ENCODE measurements around the gene CEACAM7.
"Not testable (repeated sequence)": the region's sequence is repeated elsewhere in the genome, so short reads cannot be mapped to it uniquely, and the experiment has no call there.

CEACAM7 gene

GRCh38 chr19:41714598-41714997, 26.5 kb upstream of the CEACAM7 start:
- TF ChIP-seq, protein P1, sequence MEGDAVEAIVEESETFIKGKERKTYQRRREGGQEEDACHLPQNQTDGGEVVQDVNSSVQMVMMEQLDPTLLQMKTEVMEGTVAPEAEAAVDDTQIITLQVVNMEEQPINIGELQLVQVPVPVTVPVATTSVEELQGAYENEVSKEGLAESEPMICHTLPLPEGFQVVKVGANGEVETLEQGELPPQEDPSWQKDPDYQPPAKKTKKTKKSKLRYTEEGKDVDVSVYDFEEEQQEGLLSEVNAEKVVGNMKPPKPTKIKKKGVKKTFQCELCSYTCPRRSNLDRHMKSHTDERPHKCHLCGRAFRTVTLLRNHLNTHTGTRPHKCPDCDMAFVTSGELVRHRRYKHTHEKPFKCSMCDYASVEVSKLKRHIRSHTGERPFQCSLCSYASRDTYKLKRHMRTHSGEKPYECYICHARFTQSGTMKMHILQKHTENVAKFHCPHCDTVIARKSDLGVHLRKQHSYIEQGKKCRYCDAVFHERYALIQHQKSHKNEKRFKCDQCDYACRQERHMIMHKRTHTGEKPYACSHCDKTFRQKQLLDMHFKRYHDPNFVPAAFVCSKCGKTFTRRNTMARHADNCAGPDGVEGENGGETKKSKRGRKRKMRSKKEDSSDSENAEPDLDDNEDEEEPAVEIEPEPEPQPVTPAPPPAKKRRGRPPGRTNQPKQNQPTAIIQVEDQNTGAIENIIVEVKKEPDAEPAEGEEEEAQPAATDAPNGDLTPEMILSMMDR (IDR thresholded peaks at IDR 0.05; ENCODE audit: low read depth, low read length) = no peak
- no peak overlapping the region for H3K4me3 ChIP-seq (replicated peaks in 1 of 2; ENCODE audit: low read depth in 2 of 2, low read length in 2 of 2)
- no peak for DNase-seq (ENCODE audit: low read depth in 2 of 2)

DNA sequence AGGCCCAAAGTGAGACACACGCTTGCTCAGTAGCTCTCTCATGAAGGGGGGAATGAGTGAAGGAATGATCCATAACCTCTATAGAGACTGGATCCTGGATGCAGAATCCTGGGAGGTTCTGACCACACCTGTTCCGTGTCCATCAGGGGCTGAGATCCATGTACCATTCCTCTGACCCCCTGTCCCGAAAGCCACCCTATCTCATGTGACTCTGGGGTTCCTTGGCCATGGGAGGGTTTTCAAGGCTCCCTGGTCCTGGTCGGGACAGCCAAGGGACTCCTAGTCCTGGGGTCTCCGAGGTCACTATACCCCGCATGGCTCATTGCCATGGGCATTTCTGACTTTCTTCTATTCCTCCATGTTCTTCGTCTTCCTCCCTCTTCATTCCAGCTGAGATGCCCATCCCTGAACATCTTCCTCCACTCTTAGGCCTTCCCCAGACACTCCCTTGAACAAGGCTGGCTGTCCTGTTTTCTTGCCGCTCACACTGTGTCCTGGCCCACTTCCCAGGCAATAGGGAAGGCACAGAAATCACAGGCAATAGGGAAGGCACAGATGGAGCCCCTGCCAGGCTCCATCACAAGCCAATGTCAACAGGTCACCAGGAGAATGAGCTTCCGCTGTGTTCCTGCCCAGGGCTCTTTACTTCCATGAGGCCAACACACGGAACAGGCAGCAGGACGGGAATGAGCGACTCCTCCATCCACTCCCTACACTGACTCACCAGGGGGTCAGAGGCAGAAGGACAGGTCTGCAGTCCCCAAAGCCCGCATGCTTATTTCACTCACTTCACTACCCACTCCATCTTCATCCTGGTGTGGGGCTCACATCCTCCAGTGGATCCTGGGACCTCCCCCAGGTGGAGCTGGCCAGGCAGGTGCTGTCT, 23.5 kb upstream of the CEACAM7 start:
- TF ChIP-seq, protein P1 (IDR thresholded peaks at IDR 0.05; ENCODE audit: low read depth, low read length) = no peak
- no peak overlapping the region for H3K4me3 ChIP-seq (replicated peaks in 1 of 2; ENCODE audit: low read depth in 2 of 2, low read length in 2 of 2)
- no peak for DNase-seq (ENCODE audit: low read depth in 2 of 2)

- no peak overlapping the region for H3K4me3 ChIP-seq (replicated peaks in 1 of 2; ENCODE audit: low read depth in 2 of 2, low read length in 2 of 2)
- TF ChIP-seq, protein P1 (IDR thresholded peaks at IDR 0.05; ENCODE audit: low read depth, low read length) = no peak
- DNase-seq (ENCODE audit: low read depth in 2 of 2) = no peak
These were observed 22.0 kb upstream of the CEACAM7 start for GRCh38 chr19:41709951-41710645.

DNA sequence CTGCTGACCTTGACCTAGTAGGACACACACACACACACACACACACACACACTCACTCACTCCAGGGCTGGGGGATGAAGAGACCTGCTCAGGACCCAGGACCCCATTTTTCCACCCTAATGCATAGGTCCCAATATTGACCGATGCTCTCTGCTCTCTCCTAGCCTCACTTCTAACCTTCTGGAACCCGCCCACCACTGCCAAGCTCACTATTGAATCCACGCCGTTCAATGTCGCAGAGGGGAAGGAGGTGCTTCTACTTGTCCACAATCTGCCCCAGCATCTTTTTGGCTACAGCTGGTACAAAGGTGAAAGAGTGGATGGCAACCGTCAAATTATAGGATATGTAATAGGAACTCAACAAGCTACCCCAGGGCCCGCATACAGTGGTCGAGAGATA, 21.4 kb upstream of the CEACAM7 start:
- not testable (repeated sequence) for DNase-seq (ENCODE audit: low read depth in 2 of 2); H3K4me3 ChIP-seq (replicated peaks in 1 of 2; ENCODE audit: low read depth in 2 of 2, low read length in 2 of 2)

GRCh38 chr19:41708481-41708880, 20.4 kb upstream of the CEACAM7 start, which contains the start of gene CEACAM5:
TSS of gene CEACAM5 (plus strand) at chr19:41708626. CDS start at chr19:41708732, 106 bp downstream.
- TF ChIP-seq, protein P1 (IDR thresholded peaks at IDR 0.05; ENCODE audit: low read depth, low read length) = no peak
- no peak within 1 kb of the TSS for H3K4me3 ChIP-seq (replicated peaks in 1 of 2; ENCODE audit: low read depth in 2 of 2, low read length in 2 of 2)
- no peak for DNase-seq (ENCODE audit: low read depth in 2 of 2)

- no peak overlapping the region for H3K4me3 ChIP-seq (replicated peaks in 1 of 2; ENCODE audit: low read depth in 2 of 2, low read length in 2 of 2)
- TF ChIP-seq, protein P1 (IDR thresholded peaks at IDR 0.05; ENCODE audit: low read depth, low read length) = no peak
- no peak for DNase-seq (ENCODE audit: low read depth in 2 of 2)
These were observed 19.9 kb upstream of the CEACAM7 start for GRCh38 chr19:41707871-41708371.

DNA sequence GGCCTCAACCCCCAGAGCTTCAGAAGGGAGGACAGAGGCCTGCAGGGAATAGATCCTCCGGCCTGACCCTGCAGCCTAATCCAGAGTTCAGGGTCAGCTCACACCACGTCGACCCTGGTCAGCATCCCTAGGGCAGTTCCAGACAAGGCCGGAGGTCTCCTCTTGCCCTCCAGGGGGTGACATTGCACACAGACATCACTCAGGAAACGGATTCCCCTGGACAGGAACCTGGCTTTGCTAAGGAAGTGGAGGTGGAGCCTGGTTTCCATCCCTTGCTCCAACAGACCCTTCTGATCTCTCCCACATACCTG, 19.4 kb upstream of the CEACAM7 start:
- no peak for DNase-seq (ENCODE audit: low read depth in 2 of 2)
- TF ChIP-seq, protein P1 (IDR thresholded peaks at IDR 0.05; ENCODE audit: low read depth, low read length) = no peak
- no peak overlapping the region for H3K4me3 ChIP-seq (replicated peaks in 1 of 2; ENCODE audit: low read depth in 2 of 2, low read length in 2 of 2)
